Measurements from ENCODE around the gene ZNF554.
A peak's percentile ranks its signal among the peaks of the same experiment; 100 is the strongest.
"Not testable (repeated sequence)": the region's sequence is repeated elsewhere in the genome, so short reads cannot be mapped to it uniquely, and the experiment has no call there.

Gene ZNF554

GRCh38 chr19:2790557-2791271, 29.0 kb upstream of the ZNF554 start:
- DNase-seq (ENCODE audit: low spot score), result no peak

GRCh38 chr19:2791440-2791839, 28.2 kb upstream of the ZNF554 start:
- no peak for DNase-seq (ENCODE audit: low spot score)

- no peak for DNase-seq (ENCODE audit: low spot score)
Observed at GRCh38 chr19:2791876-2792275, 27.8 kb upstream of the ZNF554 start.

- DNase-seq (ENCODE audit: low spot score), result not testable (repeated sequence)
Observed at GRCh38 chr19:2792666-2793065, 27.0 kb upstream of the ZNF554 start.

- DNase-seq (ENCODE audit: low spot score), result no peak
Observed at GRCh38 chr19:2793126-2793525, 26.5 kb upstream of the ZNF554 start.

- no peak for DNase-seq (ENCODE audit: low spot score)
Observed at GRCh38 chr19:2793577-2793976, 26.1 kb upstream of the ZNF554 start.

GRCh38 chr19:2795827-2796658, 23.6 kb upstream of the ZNF554 start:
- no peak for DNase-seq (ENCODE audit: low spot score)

GRCh38 chr19:2796659-2797266, 22.9 kb upstream of the ZNF554 start:
- DNase-seq (ENCODE audit: low spot score), result no peak

- no peak for DNase-seq (ENCODE audit: low spot score)
Observed at GRCh38 chr19:2797280-2797679, 22.4 kb upstream of the ZNF554 start.

- DNase-seq (ENCODE audit: low spot score), result no peak
Observed at GRCh38 chr19:2798158-2798685, 21.4 kb upstream of the ZNF554 start.

- DNase-seq (ENCODE audit: low spot score), result peak; percentile 38
Observed at GRCh38 chr19:2798733-2799132, 20.9 kb upstream of the ZNF554 start.

GRCh38 chr19:2799273-2800020, 20.2 kb upstream of the ZNF554 start:
- DNase-seq (ENCODE audit: low spot score), result no peak

- peak; percentile 61 for DNase-seq (ENCODE audit: low spot score)
Observed at GRCh38 chr19:2800506-2800905, 19.2 kb upstream of the ZNF554 start.

- DNase-seq (ENCODE audit: low spot score), result no peak
Observed at GRCh38 chr19:2802826-2803225, 16.8 kb upstream of the ZNF554 start.

GRCh38 chr19:2803486-2804155, 16.0 kb upstream of the ZNF554 start:
- no peak for DNase-seq (ENCODE audit: low spot score)

GRCh38 chr19:2804156-2805004, 15.3 kb upstream of the ZNF554 start:
- no peak for DNase-seq (ENCODE audit: low spot score)

GRCh38 chr19:2805261-2805900, 14.3 kb upstream of the ZNF554 start:
- no peak for DNase-seq (ENCODE audit: low spot score)

GRCh38 chr19:2805991-2806649, 13.5 kb upstream of the ZNF554 start:
- no peak for DNase-seq (ENCODE audit: low spot score)

GRCh38 chr19:2806736-2807378, 12.8 kb upstream of the ZNF554 start:
- no peak for DNase-seq (ENCODE audit: low spot score)
